CD4-positive, alpha-beta T cell treated with Interleukin-15 for 4 hours (primary cell): ENCODE results near the gene PNPLA2.
A peak's percentile ranks its signal among the peaks of the same experiment; 100 is the strongest.

ENCODE experiments used
- DNase-seq: peaks from one replicate; pipeline ENCODE4 v3.0.0-alpha.2; 2020; ENCODE audit warnings: low spot score

The PNPLA2 gene

DNA sequence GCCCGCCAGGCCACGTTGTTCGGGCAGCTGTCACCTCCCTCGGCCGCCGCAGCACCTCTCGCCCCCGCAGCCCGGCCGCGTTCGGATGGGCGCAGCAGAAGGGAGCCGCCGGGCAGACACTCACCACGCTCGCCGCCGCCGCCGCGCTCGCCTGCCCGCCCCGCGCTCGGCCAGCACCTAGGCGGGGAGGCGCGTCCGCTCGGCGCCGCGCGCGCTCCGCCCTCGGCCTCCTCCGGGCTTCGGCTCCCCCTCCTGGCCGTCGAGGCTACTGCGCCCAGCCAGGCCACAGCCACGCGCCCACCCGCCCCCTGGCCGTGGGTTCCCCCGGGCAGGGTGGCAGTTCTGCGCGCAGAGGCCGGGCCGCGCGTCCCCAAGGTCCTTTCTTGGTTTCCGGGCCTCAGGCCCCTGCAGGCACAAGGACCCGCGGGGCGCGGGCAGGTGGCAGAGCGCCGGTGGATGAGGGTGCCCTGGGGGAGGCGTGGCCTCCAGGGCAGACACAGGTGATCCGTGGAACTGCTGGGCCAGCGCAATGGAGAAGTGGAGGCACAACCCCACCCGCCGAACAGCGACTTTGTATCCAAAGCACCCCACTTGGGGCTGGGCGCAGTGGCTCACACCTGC is 20.5 kb upstream of the PNPLA2 start, which contains the start of gene SLC25A22:
Gene SLC25A22, minus strand, starts transcription at position 189 of the 621 bp plus-strand sequence. CDS start 3,275 bp downstream, outside the sequence.
- DNase-seq: peak; percentile 78

DNA sequence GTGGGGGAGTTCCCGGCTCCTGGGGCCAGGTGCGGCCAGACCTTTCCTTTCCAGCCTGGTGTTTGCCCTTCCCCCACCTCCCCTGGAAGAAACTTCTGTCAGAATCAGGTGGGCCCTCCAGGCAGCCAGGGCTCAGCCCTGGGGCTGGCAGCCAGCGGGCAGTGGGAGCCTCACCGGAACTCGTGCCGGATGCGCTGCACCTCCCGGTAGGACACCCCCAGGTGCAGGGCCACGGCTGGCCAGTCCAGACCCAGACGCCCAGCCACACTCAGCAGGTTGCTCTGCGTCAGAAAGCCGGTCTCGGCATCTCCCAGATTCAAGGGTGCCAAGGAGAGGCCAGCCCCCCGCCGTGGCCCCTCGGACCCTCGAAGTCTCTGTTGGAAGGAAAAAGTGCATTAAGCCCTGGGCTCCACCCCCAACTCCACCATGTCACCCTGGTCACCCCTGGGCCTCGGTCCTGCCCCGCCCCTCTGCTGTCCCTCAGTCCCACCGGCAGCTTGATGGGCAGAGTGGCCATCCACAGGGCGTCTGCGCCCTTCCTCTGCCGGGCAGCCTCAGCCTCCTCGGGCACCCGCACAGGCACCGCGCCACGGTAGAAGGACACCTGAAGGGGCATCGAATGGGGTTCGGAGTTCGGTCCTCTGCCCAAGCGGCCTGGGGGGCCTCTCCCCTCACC is 18.9 kb upstream of the PNPLA2 start:
- DNase-seq: no peak

- DNase-seq: no peak
Observed at GRCh38 chr11:800473-800872, 18.2 kb upstream of the PNPLA2 start.

- DNase-seq: no peak
Observed at GRCh38 chr11:801097-801780, 17.5 kb upstream of the PNPLA2 start.

GRCh38 chr11:802018-802617 is 16.6 kb upstream of the PNPLA2 start:
- no peak for DNase-seq

GRCh38 chr11:802693-803466 is 15.8 kb upstream of the PNPLA2 start:
- no peak for DNase-seq

GRCh38 chr11:803467-803742 is 15.3 kb upstream of the PNPLA2 start:
- DNase-seq: no peak

DNA sequence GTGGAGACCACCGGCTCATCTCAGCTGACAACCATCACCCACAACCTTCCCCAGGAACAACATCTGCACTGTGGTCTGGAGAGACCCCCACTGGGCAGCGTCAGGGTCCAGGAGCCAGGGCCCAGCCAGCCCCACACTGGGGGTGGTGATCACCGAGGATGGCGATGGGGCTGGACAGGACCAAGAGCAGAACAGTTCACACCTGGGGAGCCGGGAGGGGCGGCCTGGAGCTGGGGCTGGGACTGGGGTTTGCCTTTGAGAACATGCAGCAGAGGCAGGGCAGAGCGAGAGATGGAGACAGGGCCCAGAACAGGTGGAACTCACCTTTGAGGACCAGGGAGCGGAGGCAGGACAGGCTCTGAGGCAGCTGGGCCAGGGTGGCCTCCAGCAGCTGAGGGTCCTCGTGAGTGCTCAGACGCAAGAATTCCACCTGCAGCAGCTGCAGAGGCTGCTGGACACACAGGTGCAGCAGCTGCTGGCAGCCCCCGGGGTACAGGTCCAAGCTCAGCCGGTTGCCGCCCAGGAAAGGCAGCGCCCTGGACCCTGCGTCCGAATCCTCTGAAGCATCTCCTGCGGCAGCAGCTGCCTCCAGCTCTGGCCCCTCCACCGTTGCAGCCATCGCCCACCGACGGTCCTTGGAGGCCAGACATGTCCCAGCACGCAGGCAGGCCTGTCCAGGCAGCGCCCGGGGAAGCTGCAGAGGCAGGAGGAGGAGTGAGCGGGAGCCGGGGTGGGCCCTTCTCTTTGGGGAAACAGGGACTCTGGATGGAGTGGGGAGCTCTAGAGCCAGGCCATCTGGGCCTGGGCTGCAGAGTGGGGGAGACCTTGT is 14.7 kb upstream of the PNPLA2 start:
- DNase-seq: no peak

GRCh38 chr11:804599-804964 is 14.1 kb upstream of the PNPLA2 start:
- DNase-seq: no peak

GRCh38 chr11:808427-809286 is 10.1 kb upstream of the PNPLA2 start:
- DNase-seq: peak; percentile 32

DNA sequence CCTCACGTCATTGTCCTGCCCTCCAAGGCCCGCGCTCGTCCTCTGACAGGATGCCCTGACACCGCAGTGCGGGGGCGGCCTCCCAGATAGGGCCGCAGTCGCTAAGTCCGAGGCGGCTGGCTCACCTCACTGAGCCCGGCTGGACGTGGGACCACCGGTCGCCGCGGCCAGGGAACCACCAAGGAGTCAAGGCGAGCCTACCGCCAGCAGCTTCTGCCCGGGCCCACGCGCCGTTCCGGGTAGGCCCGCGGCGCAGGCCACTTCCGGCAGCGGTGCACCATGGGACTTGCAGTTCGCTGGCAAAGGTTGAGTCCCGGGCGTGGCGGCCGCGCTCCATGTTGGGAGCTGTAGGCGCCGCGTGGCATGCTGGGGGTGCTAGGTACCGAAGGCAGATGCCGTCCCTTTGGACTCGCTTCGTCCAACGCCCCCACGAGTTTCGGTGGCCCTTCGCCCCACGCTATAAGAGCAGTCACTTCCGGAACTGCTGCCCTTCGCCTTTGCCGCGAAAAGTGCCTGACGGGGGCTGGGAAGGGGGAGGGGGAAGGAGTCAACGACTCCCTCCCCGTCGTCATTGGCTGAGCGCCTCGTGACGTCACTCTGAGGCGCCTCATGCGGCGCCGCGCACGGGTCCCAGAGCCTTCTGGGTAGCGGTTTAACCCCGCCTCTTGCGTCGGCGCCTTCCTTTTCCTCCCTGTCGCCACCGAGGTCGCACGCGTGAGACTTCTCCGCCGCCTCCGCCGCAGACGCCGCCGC is 9.3 kb upstream of the PNPLA2 start, which contains the start of gene RPLP2:
Gene RPLP2, plus strand, starts transcription at position 681 of the 753 bp plus-strand sequence. CDS start 268 bp downstream, outside the sequence.
- peak; percentile 96 for DNase-seq

DNA sequence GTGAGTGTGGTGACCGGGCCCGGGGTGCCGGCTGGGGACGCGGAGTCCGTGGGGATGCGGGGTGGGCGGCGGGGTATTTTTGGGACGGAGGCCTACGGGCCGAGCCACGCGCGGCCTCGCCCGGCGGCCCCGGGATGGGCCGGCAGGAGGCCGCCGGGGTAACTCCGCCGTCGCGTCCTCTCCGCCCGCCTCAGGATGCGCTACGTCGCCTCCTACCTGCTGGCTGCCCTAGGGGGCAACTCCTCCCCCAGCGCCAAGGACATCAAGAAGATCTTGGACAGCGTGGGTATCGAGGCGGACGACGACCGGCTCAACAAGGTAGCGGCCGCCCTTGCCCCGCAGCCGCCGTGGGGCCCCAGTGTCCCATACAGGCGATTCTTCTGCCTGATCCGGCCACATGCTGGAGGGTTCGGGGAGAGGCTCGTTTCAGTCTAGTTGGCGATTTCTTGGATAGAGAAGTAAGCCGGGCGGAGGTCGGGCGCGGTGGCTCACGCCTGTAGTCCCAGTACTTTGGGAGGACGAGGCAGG is 8.6 kb upstream of the PNPLA2 start:
- DNase-seq: no peak

GRCh38 chr11:811446-812245 is 7.1 kb upstream of the PNPLA2 start:
- DNase-seq: no peak

DNA sequence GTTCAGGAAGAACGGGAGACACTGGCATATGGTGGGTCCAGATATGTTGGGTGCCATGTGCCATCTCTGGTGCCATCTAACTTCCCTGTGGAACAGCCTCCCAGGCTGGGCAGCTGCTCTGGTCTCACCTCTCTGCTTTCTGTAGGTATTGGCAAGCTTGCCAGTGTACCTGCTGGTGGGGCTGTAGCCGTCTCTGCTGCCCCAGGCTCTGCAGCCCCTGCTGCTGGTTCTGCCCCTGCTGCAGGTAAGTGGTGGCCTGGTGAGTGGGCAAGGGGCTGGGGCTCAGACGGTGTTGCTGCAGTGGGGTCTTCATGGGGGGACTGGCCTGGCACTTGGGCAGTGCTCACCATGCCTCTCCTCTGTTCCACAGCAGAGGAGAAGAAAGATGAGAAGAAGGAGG is 6.3 kb upstream of the PNPLA2 start:
- no peak for DNase-seq

- DNase-seq: no peak
Observed at GRCh38 chr11:813072-813455, 5.7 kb upstream of the PNPLA2 start.

- DNase-seq: no peak
Observed at GRCh38 chr11:813456-814096, 5.1 kb upstream of the PNPLA2 start.

GRCh38 chr11:815675-816432 is 2.9 kb upstream of the PNPLA2 start:
- no peak for DNase-seq
